DMS79 treated with DMSO at 0.1 percent for 48 hours (cell line): ENCODE measurements around the gene PPP1R3C.

ENCODE experiments used
- DNase-seq: peaks from one replicate; lab custom pipeline; 2025; lab: John Stamatoyannopoulos, UW

The PPP1R3C gene

GRCh38 chr10:91629715-91630549 lies 2.9 kb downstream of the PPP1R3C start:
- no peak for DNase-seq

GRCh38 chr10:91628383-91628782 lies 4.5 kb downstream of the PPP1R3C start:
- no peak for DNase-seq

- no peak for DNase-seq
Observed at GRCh38 chr10:91627344-91628102, 5.3 kb downstream of the PPP1R3C start.

GRCh38 chr10:91626936-91627335 lies 5.9 kb downstream of the PPP1R3C start:
- no peak for DNase-seq

- DNase-seq: no peak
Observed at GRCh38 chr10:91624633-91625032, 8.2 kb downstream of the PPP1R3C start.

GRCh38 chr10:91622601-91623000 lies 10.3 kb downstream of the PPP1R3C start:
- DNase-seq: no peak

- no peak for DNase-seq
Observed at GRCh38 chr10:91621483-91622113, 11.3 kb downstream of the PPP1R3C start.

GRCh38 chr10:91617072-91617609 lies 15.7 kb downstream of the PPP1R3C start:
- DNase-seq: no peak

GRCh38 chr10:91616137-91616536 lies 16.7 kb downstream of the PPP1R3C start:
- no peak for DNase-seq

GRCh38 chr10:91614225-91614624 lies 18.6 kb downstream of the PPP1R3C start:
- no peak for DNase-seq

- no peak for DNase-seq
Observed at GRCh38 chr10:91613411-91614187, 19.3 kb downstream of the PPP1R3C start.

GRCh38 chr10:91610919-91611318 lies 22.0 kb downstream of the PPP1R3C start:
- no peak for DNase-seq

GRCh38 chr10:91610444-91610843 lies 22.4 kb downstream of the PPP1R3C start:
- DNase-seq: no peak

- no peak for DNase-seq
Observed at GRCh38 chr10:91607646-91608403, 25.0 kb downstream of the PPP1R3C start.

- DNase-seq: no peak
Observed at GRCh38 chr10:91605968-91606367, 26.9 kb downstream of the PPP1R3C start.

GRCh38 chr10:91604553-91605534 lies 28.0 kb downstream of the PPP1R3C start:
- DNase-seq: no peak

GRCh38 chr10:91603931-91604331 lies 28.9 kb downstream of the PPP1R3C start:
- no peak for DNase-seq

GRCh38 chr10:91602868-91603568 lies 29.9 kb downstream of the PPP1R3C start:
- DNase-seq: no peak

GRCh38 chr10:91602449-91602848 lies 30.4 kb downstream of the PPP1R3C start:
- DNase-seq: no peak
